ENCODE results near the gene SERINC3. TPM values are rescaled to one million over a fixed set of nuclear protein-coding genes. Genes with fewer than 3 reads are reported as not detected.

Gene SERINC3
- total and polyA plus RNA-seq, 10 of the 15 experiments (the other 5 are each of a cell fraction or from before 2014, with no cell fraction given), result 24.5 to 96.8 (median 38.8) TPM

DNA sequence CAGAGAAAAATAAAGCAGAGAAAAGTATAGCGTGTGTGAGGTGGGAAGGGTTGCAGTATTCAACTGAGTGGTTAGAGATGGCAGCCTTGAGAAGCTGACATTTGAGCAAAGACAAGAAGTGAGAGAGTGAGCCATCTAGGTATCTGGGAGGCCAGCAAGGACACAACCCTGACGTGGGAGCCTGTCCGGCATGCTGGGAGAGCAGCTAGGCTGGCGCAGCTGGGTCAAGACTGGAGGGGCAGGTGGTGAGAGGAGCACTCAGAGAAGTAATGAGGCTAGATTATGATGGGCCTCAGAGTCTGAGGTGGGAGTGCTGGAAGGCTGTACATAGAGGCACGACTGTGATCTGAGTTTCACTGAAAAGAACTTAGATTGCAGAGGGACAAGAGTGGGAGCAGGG is 33.3 kb downstream of the SERINC3 start (continued):
- TF ChIP-seq, protein P1, sequence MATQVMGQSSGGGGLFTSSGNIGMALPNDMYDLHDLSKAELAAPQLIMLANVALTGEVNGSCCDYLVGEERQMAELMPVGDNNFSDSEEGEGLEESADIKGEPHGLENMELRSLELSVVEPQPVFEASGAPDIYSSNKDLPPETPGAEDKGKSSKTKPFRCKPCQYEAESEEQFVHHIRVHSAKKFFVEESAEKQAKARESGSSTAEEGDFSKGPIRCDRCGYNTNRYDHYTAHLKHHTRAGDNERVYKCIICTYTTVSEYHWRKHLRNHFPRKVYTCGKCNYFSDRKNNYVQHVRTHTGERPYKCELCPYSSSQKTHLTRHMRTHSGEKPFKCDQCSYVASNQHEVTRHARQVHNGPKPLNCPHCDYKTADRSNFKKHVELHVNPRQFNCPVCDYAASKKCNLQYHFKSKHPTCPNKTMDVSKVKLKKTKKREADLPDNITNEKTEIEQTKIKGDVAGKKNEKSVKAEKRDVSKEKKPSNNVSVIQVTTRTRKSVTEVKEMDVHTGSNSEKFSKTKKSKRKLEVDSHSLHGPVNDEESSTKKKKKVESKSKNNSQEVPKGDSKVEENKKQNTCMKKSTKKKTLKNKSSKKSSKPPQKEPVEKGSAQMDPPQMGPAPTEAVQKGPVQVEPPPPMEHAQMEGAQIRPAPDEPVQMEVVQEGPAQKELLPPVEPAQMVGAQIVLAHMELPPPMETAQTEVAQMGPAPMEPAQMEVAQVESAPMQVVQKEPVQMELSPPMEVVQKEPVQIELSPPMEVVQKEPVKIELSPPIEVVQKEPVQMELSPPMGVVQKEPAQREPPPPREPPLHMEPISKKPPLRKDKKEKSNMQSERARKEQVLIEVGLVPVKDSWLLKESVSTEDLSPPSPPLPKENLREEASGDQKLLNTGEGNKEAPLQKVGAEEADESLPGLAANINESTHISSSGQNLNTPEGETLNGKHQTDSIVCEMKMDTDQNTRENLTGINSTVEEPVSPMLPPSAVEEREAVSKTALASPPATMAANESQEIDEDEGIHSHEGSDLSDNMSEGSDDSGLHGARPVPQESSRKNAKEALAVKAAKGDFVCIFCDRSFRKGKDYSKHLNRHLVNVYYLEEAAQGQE (IDR thresholded peaks at IDR 0.05; ENCODE audit: low read depth, low read length), result no peak
- TF ChIP-seq, protein P2, sequence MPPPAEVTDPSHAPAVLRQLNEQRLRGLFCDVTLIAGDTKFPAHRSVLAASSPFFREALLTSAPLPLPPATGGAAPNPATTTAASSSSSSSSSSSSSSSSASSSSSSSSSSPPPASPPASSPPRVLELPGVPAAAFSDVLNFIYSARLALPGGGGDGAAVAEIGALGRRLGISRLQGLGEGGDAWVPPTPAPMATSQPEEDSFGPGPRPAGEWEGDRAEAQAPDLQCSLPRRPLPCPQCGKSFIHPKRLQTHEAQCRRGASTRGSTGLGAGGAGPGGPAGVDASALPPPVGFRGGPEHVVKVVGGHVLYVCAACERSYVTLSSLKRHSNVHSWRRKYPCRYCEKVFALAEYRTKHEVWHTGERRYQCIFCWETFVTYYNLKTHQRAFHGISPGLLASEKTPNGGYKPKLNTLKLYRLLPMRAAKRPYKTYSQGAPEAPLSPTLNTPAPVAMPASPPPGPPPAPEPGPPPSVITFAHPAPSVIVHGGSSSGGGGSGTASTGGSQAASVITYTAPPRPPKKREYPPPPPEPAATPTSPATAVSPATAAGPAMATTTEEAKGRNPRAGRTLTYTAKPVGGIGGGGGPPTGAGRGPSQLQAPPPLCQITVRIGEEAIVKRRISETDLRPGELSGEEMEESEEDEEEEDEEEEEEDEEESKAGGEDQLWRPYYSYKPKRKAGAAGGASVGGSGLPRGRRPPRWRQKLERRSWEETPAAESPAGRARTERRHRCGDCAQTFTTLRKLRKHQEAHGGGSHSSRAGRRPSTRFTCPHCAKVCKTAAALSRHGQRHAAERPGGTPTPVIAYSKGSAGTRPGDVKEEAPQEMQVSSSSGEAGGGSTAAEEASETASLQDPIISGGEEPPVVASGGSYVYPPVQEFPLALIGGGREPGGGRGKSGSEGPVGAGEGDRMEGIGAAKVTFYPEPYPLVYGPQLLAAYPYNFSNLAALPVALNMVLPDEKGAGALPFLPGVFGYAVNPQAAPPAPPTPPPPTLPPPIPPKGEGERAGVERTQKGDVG (CRISPR knock-in tag; IDR thresholded peaks at IDR 0.05), result no peak

DNA sequence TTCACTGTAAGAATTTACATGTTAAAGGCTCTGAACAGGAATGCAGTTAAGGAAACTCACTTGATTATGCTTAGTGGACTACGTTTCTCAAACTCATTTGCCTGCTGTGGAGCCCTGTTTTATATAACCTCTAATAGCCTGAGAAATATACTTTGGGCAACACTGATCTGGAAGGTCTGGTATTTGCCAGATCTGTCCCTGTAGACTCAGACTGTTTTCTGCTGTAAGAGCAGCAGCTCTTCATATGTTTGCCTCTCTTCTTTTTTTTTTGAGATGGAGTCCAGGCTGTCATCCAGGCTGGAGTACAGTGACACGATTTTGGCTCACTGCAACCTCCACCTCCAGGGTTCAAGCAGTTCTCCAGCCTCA is 36.1 kb downstream of the SERINC3 start:
- Histone ChIP-seq H3K4me1 (ENCODE audit: control insufficient read depth, insufficient read depth, low read length) (peaks cover 16% of the 10 kb centered on the region; the same call in 1 of the 2 replicates), H4K20me1 (ENCODE audit: control insufficient read depth, insufficient read depth) (no peaks in the 10 kb centered on the region), H2AFZ (ENCODE audit: control insufficient read depth, low read depth, low read length) (no peak overlapping the region), H3K4me3 (no peak overlapping the region), H3K79me2 (ENCODE audit: control insufficient read depth, insufficient read depth, low read length) (no peaks in the 10 kb centered on the region), H3K36me3 (ENCODE audit: control insufficient read depth in 2 of 2, insufficient read depth in 2 of 2, low read length in 1 of 2) (peaks cover 2 to 25% of the 10 kb centered on the region in 2 experiments; a peak in 3 of 4 replicates), H3K27me3 (replicated peaks in 1 of 2; ENCODE audit: control insufficient read depth in 2 of 2, insufficient read depth in 2 of 2, low read length in 1 of 2) (no peaks in the 10 kb centered on the region), H3K9ac (ENCODE audit: control insufficient read depth, insufficient read depth, low read length) (no peak overlapping the region), H3K4me2 (ENCODE audit: control insufficient read depth, insufficient read depth) (no peak overlapping the region), H3K27ac (ENCODE audit: control insufficient read depth, insufficient read depth) (no peak overlapping the region), H3K9me3 (replicated peaks; ENCODE audit: control insufficient read depth, insufficient read depth, low read length) (no peaks in the 10 kb centered on the region)
- ChIA-PET SMC1A (ENCODE audit: uncharacterized antibody, unreplicated experiment) (interaction anchor here (0.9 kb wide), 1 partner anchor 9 kb away, joined by 3 read pairs; no protein-coding TSS in a partner anchor), CTCF (no interaction called here), POLR2A (no interaction called here), RAD21 (ENCODE audit: unreplicated experiment) (no interaction called here)
- FAIRE-seq, result no peak
- intact Hi-C loops (cut with micrococcal nuclease; ENCODE audit: unreplicated experiment) (no loop called here), in situ Hi-C loops (cut with MboI) (no loop called here)
- no peak for DNase-seq (ENCODE audit: low read depth, low spot score)
- TF ChIP-seq, protein P3, sequence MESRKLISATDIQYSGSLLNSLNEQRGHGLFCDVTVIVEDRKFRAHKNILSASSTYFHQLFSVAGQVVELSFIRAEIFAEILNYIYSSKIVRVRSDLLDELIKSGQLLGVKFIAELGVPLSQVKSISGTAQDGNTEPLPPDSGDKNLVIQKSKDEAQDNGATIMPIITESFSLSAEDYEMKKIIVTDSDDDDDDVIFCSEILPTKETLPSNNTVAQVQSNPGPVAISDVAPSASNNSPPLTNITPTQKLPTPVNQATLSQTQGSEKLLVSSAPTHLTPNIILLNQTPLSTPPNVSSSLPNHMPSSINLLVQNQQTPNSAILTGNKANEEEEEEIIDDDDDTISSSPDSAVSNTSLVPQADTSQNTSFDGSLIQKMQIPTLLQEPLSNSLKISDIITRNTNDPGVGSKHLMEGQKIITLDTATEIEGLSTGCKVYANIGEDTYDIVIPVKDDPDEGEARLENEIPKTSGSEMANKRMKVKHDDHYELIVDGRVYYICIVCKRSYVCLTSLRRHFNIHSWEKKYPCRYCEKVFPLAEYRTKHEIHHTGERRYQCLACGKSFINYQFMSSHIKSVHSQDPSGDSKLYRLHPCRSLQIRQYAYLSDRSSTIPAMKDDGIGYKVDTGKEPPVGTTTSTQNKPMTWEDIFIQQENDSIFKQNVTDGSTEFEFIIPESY (IDR thresholded peaks at IDR 0.05), result no peak
- no peak for TF ChIP-seq SRF (IDR thresholded peaks at IDR 0.05; ENCODE audit: low read depth in 2 of 2, low read length in 2 of 2)
- no peak for TF ChIP-seq SMAD5 (IDR thresholded peaks at IDR 0.05; ENCODE audit: low read depth)
- no peak for TF ChIP-seq RFX5 (IDR thresholded peaks at IDR 0.05; ENCODE audit: low read depth, low read length)
- 66% methylated on average over 2 of the region's 2 CpGs for WGBS (ENCODE audit: insufficient coverage, insufficient replicate concordance, low lambda C conversion rate, missing lambda C conversion rate)
- ATAC-seq, result no peak
- BruUV-seq (replicated peaks), result no TSS peak
